ENCODE results near the gene PLXDC2.

Gene PLXDC2

DNA sequence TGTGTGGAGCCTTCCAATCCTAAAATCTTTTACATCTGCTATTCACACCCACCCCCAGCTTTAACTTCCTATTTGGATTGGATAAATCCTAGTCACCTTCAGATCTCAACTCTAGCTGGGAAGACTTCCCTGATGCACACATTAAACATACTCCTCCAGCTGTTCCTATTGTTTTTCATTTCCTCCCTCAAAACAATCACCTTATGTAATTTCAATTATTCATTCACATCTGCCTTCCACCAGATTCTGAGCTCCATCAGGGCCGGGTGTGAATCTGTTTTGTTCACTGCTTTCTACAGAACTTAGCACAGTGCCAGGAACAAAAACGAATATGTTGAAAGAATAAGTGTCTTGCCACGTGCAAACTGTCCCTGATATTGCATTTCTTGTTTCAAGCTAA is 497.4 kb downstream of the PLXDC2 start:
- TF ChIP-seq, protein P1, sequence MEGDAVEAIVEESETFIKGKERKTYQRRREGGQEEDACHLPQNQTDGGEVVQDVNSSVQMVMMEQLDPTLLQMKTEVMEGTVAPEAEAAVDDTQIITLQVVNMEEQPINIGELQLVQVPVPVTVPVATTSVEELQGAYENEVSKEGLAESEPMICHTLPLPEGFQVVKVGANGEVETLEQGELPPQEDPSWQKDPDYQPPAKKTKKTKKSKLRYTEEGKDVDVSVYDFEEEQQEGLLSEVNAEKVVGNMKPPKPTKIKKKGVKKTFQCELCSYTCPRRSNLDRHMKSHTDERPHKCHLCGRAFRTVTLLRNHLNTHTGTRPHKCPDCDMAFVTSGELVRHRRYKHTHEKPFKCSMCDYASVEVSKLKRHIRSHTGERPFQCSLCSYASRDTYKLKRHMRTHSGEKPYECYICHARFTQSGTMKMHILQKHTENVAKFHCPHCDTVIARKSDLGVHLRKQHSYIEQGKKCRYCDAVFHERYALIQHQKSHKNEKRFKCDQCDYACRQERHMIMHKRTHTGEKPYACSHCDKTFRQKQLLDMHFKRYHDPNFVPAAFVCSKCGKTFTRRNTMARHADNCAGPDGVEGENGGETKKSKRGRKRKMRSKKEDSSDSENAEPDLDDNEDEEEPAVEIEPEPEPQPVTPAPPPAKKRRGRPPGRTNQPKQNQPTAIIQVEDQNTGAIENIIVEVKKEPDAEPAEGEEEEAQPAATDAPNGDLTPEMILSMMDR (conservative IDR thresholded peaks at IDR 0.05): no peak

DNA sequence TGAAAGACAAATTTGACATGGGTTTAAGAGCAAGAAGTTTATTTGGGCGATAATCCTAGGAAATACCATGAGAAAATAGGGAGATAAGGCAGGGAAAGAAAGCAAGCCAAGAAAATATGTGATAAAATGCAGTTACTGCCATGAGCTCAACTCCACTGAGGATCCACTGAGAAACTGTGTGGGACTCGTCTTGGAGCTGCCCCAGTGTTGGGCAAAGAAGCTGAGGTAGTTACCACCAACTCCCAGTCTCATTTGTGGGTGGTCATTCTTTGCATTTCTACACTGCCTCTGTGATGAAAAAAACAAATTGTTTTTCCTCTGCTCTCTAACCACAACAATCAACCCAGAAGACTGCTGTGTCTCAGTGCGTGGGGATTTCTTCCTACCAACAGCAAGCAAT is 498.2 kb downstream of the PLXDC2 start:
- TF ChIP-seq, protein P1 (conservative IDR thresholded peaks at IDR 0.05): no peak
- H3K27ac ChIP-seq: no peak overlapping the region

More for the DNA sequence above, 497.4 kb downstream of the PLXDC2 start:
- no peak overlapping the region for H3K27ac ChIP-seq

DNA sequence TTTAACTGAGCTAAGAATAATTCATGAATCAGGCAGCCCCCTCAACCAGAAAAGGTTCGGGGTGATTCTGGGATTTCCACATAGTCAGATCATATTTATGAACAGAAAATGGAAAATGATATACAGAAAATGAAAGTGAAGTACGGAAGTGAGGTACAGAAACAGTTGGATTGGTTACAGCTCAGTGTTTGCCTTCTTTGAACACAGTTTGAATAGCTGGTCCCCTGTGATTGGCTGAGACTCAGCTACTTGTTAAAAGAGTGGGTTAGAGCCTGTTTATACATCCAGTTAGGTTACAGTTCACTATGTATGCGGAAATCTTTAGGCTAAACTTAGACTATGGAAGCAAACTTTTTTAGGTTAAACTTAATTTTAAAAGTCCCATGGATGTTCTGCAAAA is 511.7 kb downstream of the PLXDC2 start:
- no peak overlapping the region for H3K27ac ChIP-seq
- TF ChIP-seq, protein P1 (conservative IDR thresholded peaks at IDR 0.05): no peak

DNA sequence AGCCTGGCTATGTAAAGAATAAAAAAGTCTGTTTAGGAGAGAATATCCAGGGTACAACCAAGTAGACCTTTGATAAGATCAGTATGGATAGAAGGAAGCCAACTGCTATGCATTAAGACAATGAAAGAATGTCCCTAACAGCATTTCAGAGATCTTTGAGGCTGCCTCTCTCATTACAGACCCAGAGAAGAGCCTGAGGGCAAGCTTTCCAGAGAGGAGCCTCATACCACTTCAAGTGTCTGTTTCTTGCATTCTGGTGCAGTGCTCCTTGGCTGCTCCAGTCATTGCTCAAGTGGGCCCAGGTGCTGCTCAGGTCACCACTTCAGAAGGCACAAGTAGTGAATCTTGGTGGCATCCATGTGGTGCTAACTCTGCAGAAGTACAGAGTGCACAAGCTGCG is 514.0 kb downstream of the PLXDC2 start:
- no peak overlapping the region for H3K27ac ChIP-seq
- TF ChIP-seq, protein P1 (conservative IDR thresholded peaks at IDR 0.05): no peak

DNA sequence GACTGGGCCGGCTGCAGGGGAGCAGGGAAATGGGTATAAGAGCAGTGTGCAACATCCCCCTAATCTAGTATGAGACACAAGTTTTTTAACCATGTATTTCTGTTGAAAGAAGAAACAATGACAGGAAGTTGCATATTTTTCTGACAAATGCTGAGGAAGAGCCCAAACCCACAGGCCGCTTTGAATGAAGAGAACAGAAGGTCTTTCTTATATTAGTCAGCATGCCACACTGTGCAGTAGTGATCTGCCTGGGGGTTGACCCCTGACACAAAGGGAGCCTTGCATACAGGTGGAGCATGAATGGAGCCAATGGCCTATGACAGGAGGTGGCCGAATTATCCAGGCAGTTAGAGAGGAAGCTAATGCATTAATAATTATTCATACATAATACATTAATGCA is 518.3 kb downstream of the PLXDC2 start:
- H3K27ac ChIP-seq: no peak overlapping the region
- TF ChIP-seq, protein P1 (conservative IDR thresholded peaks at IDR 0.05): no peak
